ENCODE results near the gene SRSF11.

DNA sequence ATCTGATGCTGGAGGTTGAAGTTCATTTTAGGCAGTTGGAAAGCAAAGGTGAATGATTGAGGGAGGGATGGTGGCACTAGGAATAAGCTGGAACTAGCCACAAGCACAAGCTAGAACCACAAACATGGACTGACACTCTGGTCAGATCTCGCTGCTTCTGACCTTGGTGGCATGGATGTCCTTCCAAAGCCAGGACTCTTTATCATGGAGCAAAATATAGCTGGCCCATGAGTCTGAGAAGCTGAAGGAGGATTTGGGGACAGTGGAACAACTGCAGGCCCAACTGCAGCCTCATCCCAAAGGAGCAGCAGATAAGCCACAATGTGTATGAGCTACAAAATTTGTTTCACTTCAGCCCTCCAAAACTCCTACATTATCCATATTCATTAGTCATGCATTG is 35.5 kb downstream of the SRSF11 start:
- TF ChIP-seq POLR2AphosphoS5 (IDR thresholded peaks at IDR 0.05; ENCODE audit: low read depth, low read length) (no peak), FOXP2 (optimal IDR thresholded peaks at IDR 0.05; ENCODE audit: borderline replicate concordance, extremely low read depth, extremely low read length, insufficient read depth) (no peak), TAF1 (IDR thresholded peaks at IDR 0.05; ENCODE audit: borderline replicate concordance, insufficient read depth, low read length) (no peak), SIN3A (IDR thresholded peaks at IDR 0.05; ENCODE audit: borderline replicate concordance, insufficient read depth, low read length) (no peak)
- TF ChIP-seq, protein P1, sequence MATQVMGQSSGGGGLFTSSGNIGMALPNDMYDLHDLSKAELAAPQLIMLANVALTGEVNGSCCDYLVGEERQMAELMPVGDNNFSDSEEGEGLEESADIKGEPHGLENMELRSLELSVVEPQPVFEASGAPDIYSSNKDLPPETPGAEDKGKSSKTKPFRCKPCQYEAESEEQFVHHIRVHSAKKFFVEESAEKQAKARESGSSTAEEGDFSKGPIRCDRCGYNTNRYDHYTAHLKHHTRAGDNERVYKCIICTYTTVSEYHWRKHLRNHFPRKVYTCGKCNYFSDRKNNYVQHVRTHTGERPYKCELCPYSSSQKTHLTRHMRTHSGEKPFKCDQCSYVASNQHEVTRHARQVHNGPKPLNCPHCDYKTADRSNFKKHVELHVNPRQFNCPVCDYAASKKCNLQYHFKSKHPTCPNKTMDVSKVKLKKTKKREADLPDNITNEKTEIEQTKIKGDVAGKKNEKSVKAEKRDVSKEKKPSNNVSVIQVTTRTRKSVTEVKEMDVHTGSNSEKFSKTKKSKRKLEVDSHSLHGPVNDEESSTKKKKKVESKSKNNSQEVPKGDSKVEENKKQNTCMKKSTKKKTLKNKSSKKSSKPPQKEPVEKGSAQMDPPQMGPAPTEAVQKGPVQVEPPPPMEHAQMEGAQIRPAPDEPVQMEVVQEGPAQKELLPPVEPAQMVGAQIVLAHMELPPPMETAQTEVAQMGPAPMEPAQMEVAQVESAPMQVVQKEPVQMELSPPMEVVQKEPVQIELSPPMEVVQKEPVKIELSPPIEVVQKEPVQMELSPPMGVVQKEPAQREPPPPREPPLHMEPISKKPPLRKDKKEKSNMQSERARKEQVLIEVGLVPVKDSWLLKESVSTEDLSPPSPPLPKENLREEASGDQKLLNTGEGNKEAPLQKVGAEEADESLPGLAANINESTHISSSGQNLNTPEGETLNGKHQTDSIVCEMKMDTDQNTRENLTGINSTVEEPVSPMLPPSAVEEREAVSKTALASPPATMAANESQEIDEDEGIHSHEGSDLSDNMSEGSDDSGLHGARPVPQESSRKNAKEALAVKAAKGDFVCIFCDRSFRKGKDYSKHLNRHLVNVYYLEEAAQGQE (IDR thresholded peaks at IDR 0.05; ENCODE audit: insufficient read depth in 1 of 2, low read depth in 2 of 2, low read length in 2 of 2), result no peak
